Activated CD8-positive, alpha-beta memory T cell treated with anti-CD3 and anti-CD28 coated beads, Interleukin-2, amount 10 ng/mL, durations not matched to agents 7 days and 5 days (primary cell): ENCODE results near the gene MAN1C1. TPM values are rescaled to one million over a fixed set of nuclear protein-coding genes. Genes with fewer than 3 reads are reported as not detected.
"Not testable (repeated sequence)": the region's sequence is repeated elsewhere in the genome, so short reads cannot be mapped to it uniquely, and the experiment has no call there.

Source experiments
- ATAC-seq: fragments of 150-1000 bp; cut with Tn5 transposase; one replicate; pipeline ENCODE4 v1.10.0; 2021; ENCODE audit warnings: moderate library complexity
- CTCF ChIA-PET: fragments of 350-600 bp; sonication (Branson Sonifier 250); formaldehyde crosslinking; loops from one replicate; lab custom pipeline; 2021; ENCODE audit warnings: antibody characterized with exemption; lab: Charles Lee
- DNase-seq: peaks from one replicate; pipeline ENCODE4 v3.0.0-alpha.2; 2020
- H3K27ac Mint-ChIP-seq: one replicate; pipeline ENCODE4 v1.8.0; 2021; ENCODE audit warnings: mild to moderate bottlenecking, mixed read lengths
- H3K27me3 Mint-ChIP-seq: one replicate; pipeline ENCODE4 v1.8.0; 2021; ENCODE audit warnings: mixed read lengths
- H3K36me3 Mint-ChIP-seq: one replicate; pipeline ENCODE4 v1.8.0; 2021; ENCODE audit warnings: mild to moderate bottlenecking, mixed read lengths
- H3K4me1 Mint-ChIP-seq: one replicate; pipeline ENCODE4 v1.8.0; 2021; ENCODE audit warnings: mixed read lengths
- H3K4me3 Mint-ChIP-seq: one replicate; pipeline ENCODE4 v1.8.0; 2021; ENCODE audit warnings: mild to moderate bottlenecking, moderate library complexity, mixed read lengths
- H3K9me3 Mint-ChIP-seq: one replicate; pipeline ENCODE4 v1.8.0; 2022; ENCODE audit warnings: low read depth, mixed read lengths
- total RNA-seq, 2 experiments: library from RNA; stranded (reverse); gene quantifications; one replicate each; pipeline ENCODE4 v1.2.3, GENCODE V29; 2021

Gene MAN1C1
- total RNA-seq, 2 experiments from 2014 or later, result 15.5 to 20.0 TPM

- Mint-ChIP-seq H3K36me3 (peaks cover 28% of the 10 kb centered on the region), H3K4me1 (peaks cover 71% of the 10 kb centered on the region), H3K27me3 (peaks cover 59% of the 10 kb centered on the region), H3K9me3 (peaks cover 3% of the 10 kb centered on the region), H3K27ac (no peak overlapping the region), H3K4me3 (peak overlapping the region; percentile 9)
- CTCF ChIA-PET, result interaction anchor here (0.6 to 1.6 kb wide), 2 partner anchors 115 to 1304 kb away, joined by 3 read pairs; no protein-coding TSS in a partner anchor
- no peak for ATAC-seq
- DNase-seq, result no peak
Measured at GRCh38 chr1:25621876-25622275, 5.3 kb downstream of the MAN1C1 start.

DNA sequence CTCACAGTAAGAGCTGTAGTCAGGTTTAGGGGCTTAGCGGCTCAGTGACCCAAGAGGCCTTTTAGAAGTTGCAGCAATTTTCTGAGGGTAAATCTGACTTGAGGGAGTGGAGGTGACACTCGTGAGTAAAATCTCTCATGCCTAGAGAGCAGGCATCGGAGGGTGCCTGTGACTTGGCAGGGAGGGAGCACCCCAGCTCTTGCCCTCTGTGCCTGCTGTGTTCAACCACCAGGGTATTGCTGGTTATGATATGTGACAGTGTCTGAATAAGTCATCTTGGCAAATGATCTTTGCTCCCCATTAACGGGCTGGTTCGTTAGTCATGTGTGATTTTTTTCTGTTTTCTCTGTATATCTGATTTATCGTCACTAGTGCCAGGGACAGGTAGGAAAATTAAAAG lies 5.9 kb downstream of the MAN1C1 start:
- H3K36me3 Mint-ChIP-seq, result peaks cover 33% of the 10 kb centered on the region
- no peak overlapping the region for H3K27ac Mint-ChIP-seq
- no peak overlapping the region for H3K4me3 Mint-ChIP-seq
- DNase-seq (no peak), ATAC-seq (no peak)
- peaks cover 71% of the 10 kb centered on the region for H3K4me1 Mint-ChIP-seq
- H3K27me3 Mint-ChIP-seq, result peaks cover 64% of the 10 kb centered on the region
- H3K9me3 Mint-ChIP-seq, result peaks cover 3% of the 10 kb centered on the region
- CTCF ChIA-PET, result interaction anchor here (0.6 to 3.1 kb wide), 4 partner anchors 20 to 1303 kb away, joined by 3 to 16 read pairs (median 3); no protein-coding TSS in a partner anchor

GRCh38 chr1:25623007-25623406 lies 6.4 kb downstream of the MAN1C1 start:
- ATAC-seq, result no peak
- H3K36me3 Mint-ChIP-seq, result peaks cover 34% of the 10 kb centered on the region
- CTCF ChIA-PET, result interaction anchor here (0.6 to 3.1 kb wide), 5 partner anchors 20 to 242 kb away, joined by 3 to 16 read pairs (median 3); no protein-coding TSS in a partner anchor
- H3K9me3 Mint-ChIP-seq, result peaks cover 3% of the 10 kb centered on the region
- DNase-seq, result no peak
- H3K27ac Mint-ChIP-seq, result no peak overlapping the region
- H3K4me3 Mint-ChIP-seq, result no peak overlapping the region
- H3K27me3 Mint-ChIP-seq, result peaks cover 65% of the 10 kb centered on the region
- peaks cover 71% of the 10 kb centered on the region for H3K4me1 Mint-ChIP-seq

- peak overlapping the region; percentile 12 for H3K27ac Mint-ChIP-seq
- DNase-seq (no peak), ATAC-seq (no peak)
- H3K4me1 Mint-ChIP-seq, result peaks cover 66% of the 10 kb centered on the region
- H3K4me3 Mint-ChIP-seq, result no peak overlapping the region
- H3K27me3 Mint-ChIP-seq, result peaks cover 60% of the 10 kb centered on the region
- peaks cover 34% of the 10 kb centered on the region for H3K36me3 Mint-ChIP-seq
- CTCF ChIA-PET, result interaction anchor here (0.6 to 3.1 kb wide), 6 partner anchors 9 to 122 kb away, joined by 3 to 16 read pairs (median 4); no protein-coding TSS in a partner anchor
- peaks cover 3% of the 10 kb centered on the region for H3K9me3 Mint-ChIP-seq
Measured at GRCh38 chr1:25623731-25624130, 7.1 kb downstream of the MAN1C1 start.

- Mint-ChIP-seq H3K27ac (peak overlapping the region; percentile 12), H3K9me3 (peaks cover 3% of the 10 kb centered on the region), H3K36me3 (peaks cover 39% of the 10 kb centered on the region), H3K27me3 (peaks cover 57% of the 10 kb centered on the region), H3K4me3 (no peak overlapping the region), H3K4me1 (peaks cover 66% of the 10 kb centered on the region)
- no peak for ATAC-seq
- peak; percentile 83 for DNase-seq
- CTCF ChIA-PET, result interaction anchor here (0.7 to 3.1 kb wide), 6 partner anchors 8 to 165 kb away, joined by 3 to 16 read pairs (median 4); no protein-coding TSS in a partner anchor
Measured at GRCh38 chr1:25624156-25624555, 7.6 kb downstream of the MAN1C1 start.

DNA sequence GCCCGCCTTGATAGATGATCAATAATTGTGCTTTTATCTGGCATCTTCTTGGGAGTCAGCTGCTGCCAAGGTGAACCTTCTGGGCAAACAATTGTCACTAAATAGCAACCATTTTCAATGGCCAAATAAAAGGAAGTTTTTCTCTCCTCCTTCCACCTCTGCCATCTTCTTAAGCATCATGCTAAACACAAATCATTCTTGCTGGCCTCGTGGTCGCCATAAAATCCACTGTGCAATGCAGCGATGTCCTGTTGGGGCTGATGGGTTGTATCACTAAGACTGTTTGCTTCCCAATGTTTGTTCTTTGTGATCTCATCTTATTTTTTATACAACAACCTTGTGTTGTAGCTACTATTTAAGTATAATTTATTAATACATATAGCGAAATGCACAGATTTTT lies 8.0 kb downstream of the MAN1C1 start:
- Mint-ChIP-seq H3K36me3 (peaks cover 40% of the 10 kb centered on the region), H3K4me3 (no peak overlapping the region), H3K9me3 (peaks cover 3% of the 10 kb centered on the region), H3K4me1 (peaks cover 64% of the 10 kb centered on the region), H3K27ac (no peak overlapping the region), H3K27me3 (peaks cover 52% of the 10 kb centered on the region)
- ATAC-seq, result no peak
- DNase-seq, result no peak
- CTCF ChIA-PET, result interaction anchor here (0.7 to 3.1 kb wide), 6 partner anchors 8 to 164 kb away, joined by 4 to 16 read pairs (median 4); no protein-coding TSS in a partner anchor

GRCh38 chr1:25626018-25626417 lies 9.4 kb downstream of the MAN1C1 start:
- Mint-ChIP-seq H3K4me3 (no peak overlapping the region), H3K27me3 (peaks cover 49% of the 10 kb centered on the region), H3K27ac (no peak overlapping the region), H3K9me3 (peaks cover 3% of the 10 kb centered on the region), H3K36me3 (peaks cover 45% of the 10 kb centered on the region), H3K4me1 (peaks cover 62% of the 10 kb centered on the region)
- ATAC-seq, result no peak
- DNase-seq, result no peak
- CTCF ChIA-PET, result no interaction called here

DNA sequence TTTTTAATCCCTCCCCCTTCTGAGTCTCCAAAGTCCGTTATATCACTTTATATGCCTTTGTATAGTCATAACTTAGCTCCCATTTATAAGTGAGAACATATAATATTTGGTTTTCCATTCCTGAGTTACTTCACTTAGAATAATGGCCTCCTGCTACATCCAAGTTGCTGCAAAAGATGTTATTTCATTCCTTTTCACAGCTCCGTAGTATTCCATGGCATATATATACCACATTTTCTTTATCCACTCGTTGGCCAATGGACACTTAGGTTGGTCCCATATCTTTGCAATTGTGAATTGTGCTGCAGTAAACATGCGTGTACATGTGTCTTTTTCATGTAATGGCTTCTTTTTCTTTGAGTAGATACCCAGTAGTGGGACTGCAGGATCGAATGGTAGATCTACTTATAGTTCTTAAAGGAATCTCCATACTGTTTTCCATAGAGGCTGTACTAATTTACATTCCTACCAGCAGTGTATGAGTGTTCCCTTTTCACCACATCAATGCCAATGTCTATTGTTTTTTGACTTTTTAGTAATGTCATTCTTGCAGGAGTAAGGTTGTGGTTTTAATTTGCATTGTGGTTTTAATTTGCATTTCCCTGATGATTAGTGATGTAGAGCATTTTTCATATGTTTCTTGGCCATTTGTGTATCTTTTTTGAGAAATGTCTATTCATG lies 12.3 kb downstream of the MAN1C1 start:
- peaks cover 60% of the 10 kb centered on the region for H3K4me1 Mint-ChIP-seq
- no peak overlapping the region for H3K4me3 Mint-ChIP-seq
- no peak overlapping the region for H3K27ac Mint-ChIP-seq
- CTCF ChIA-PET, result interaction anchor here (0.8 to 1.3 kb wide), 2 partner anchors 11 to 108 kb away, joined by 3 to 4 read pairs; no protein-coding TSS in a partner anchor
- peaks cover 55% of the 10 kb centered on the region for H3K36me3 Mint-ChIP-seq
- ATAC-seq (no peak), DNase-seq (no peak)
- peaks cover 33% of the 10 kb centered on the region for H3K27me3 Mint-ChIP-seq
- H3K9me3 Mint-ChIP-seq, result peaks cover 3% of the 10 kb centered on the region

- Mint-ChIP-seq H3K36me3 (peaks cover 60% of the 10 kb centered on the region), H3K9me3 (peaks cover 6% of the 10 kb centered on the region), H3K4me1 (peaks cover 55% of the 10 kb centered on the region), H3K4me3 (no peak overlapping the region), H3K27ac (no peak overlapping the region), H3K27me3 (peaks cover 33% of the 10 kb centered on the region)
- no peak for DNase-seq
- CTCF ChIA-PET, result no interaction called here
- ATAC-seq, result no peak
Measured at GRCh38 chr1:25629836-25630235, 13.2 kb downstream of the MAN1C1 start.

- DNase-seq, result peak; percentile 36
- CTCF ChIA-PET, result interaction anchor here (0.9 to 2.3 kb wide), 4 partner anchors 8 to 20 kb away, joined by 3 to 12 read pairs (median 8); no protein-coding TSS in a partner anchor
- peak overlapping the region; percentile 74 for H3K4me3 Mint-ChIP-seq
- peaks cover 57% of the 10 kb centered on the region for H3K36me3 Mint-ChIP-seq
- H3K9me3 Mint-ChIP-seq, result peaks cover 9% of the 10 kb centered on the region
- H3K27me3 Mint-ChIP-seq, result peaks cover 17% of the 10 kb centered on the region
- peak; percentile 66 for ATAC-seq
- H3K27ac Mint-ChIP-seq, result peak overlapping the region; percentile 84
- H3K4me1 Mint-ChIP-seq, result peaks cover 54% of the 10 kb centered on the region
Measured at GRCh38 chr1:25631750-25632485, 15.3 kb downstream of the MAN1C1 start.

GRCh38 chr1:25634066-25634465 lies 17.5 kb downstream of the MAN1C1 start:
- peaks cover 49% of the 10 kb centered on the region for H3K4me1 Mint-ChIP-seq
- peaks cover 16% of the 10 kb centered on the region for H3K9me3 Mint-ChIP-seq
- peaks cover 21% of the 10 kb centered on the region for H3K27me3 Mint-ChIP-seq
- ATAC-seq, result no peak
- peaks cover 66% of the 10 kb centered on the region for H3K36me3 Mint-ChIP-seq
- H3K4me3 Mint-ChIP-seq, result no peak overlapping the region
- DNase-seq, result no peak
- no peak overlapping the region for H3K27ac Mint-ChIP-seq
- CTCF ChIA-PET, result interaction anchor here (1.0 to 1.6 kb wide), 2 partner anchors 10 to 25 kb away, joined by 3 to 4 read pairs; no protein-coding TSS in a partner anchor

- no peak overlapping the region for H3K27ac Mint-ChIP-seq
- peaks cover 18% of the 10 kb centered on the region for H3K9me3 Mint-ChIP-seq
- CTCF ChIA-PET, result interaction anchor here (1.6 kb wide), 1 partner anchor 25 kb away, joined by 3 read pairs; no protein-coding TSS in a partner anchor
- peaks cover 24% of the 10 kb centered on the region for H3K27me3 Mint-ChIP-seq
- DNase-seq (no peak), ATAC-seq (no peak)
- H3K4me1 Mint-ChIP-seq, result peaks cover 44% of the 10 kb centered on the region
- H3K36me3 Mint-ChIP-seq, result peaks cover 68% of the 10 kb centered on the region
- no peak overlapping the region for H3K4me3 Mint-ChIP-seq
Measured at GRCh38 chr1:25634896-25635295, 18.3 kb downstream of the MAN1C1 start.

DNA sequence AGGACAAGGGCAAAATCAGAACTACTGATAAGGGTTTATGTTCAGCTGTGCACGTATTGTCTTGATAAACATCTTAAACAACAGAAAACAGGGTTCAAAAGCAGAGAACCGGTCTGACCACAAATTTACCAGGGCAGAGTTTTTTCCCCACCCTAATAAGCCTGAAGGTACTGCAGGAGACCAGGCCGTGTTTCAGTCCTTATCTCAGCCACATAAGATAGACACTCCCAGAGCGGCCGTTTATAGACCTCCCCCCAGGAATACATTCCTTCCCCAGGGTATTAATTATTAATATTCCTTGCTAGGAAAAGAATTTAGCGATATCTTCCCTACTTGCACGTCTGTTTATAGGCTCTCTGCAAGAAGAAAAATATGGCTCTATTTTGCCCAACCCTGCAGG lies 19.6 kb downstream of the MAN1C1 start:
- peak; percentile 33 for DNase-seq
- H3K36me3 Mint-ChIP-seq, result peaks cover 72% of the 10 kb centered on the region
- H3K27me3 Mint-ChIP-seq, result peaks cover 36% of the 10 kb centered on the region
- H3K4me1 Mint-ChIP-seq, result peaks cover 40% of the 10 kb centered on the region
- CTCF ChIA-PET, result interaction anchor here (1.6 kb wide), 1 partner anchor 18 kb away, joined by 4 read pairs; no protein-coding TSS in a partner anchor
- peaks cover 18% of the 10 kb centered on the region for H3K9me3 Mint-ChIP-seq
- not testable (repeated sequence) for H3K4me3 Mint-ChIP-seq, ATAC-seq, H3K27ac Mint-ChIP-seq
